ENCODE data around the gene UMOD.

UMOD gene

GRCh38 chr16:20302389-20302788 is 50.1 kb downstream of the UMOD start:
- DNase-seq (ENCODE audit: low read depth, low spot score): no peak

DNA sequence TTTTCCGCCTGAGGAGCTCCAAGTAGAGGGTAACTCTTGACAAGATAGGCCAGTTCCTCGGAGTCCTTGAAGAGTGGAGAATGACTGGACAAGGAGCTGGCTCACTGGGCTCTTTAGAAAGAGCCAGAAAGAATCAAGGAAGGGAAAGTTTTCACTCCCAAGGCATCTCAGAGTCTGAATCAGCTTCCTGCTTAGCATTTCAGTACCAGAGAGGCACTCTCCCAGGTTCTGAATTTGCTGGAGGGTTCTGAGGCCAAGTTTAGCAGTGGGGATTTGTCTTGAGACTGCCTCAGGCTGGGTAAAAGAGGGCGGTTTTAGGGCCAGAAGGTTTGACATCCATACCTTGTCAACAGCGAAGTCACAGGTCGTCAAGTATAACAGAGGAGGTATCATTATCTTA is 50.7 kb downstream of the UMOD start:
- DNase-seq (ENCODE audit: low read depth, low spot score): no peak

DNA sequence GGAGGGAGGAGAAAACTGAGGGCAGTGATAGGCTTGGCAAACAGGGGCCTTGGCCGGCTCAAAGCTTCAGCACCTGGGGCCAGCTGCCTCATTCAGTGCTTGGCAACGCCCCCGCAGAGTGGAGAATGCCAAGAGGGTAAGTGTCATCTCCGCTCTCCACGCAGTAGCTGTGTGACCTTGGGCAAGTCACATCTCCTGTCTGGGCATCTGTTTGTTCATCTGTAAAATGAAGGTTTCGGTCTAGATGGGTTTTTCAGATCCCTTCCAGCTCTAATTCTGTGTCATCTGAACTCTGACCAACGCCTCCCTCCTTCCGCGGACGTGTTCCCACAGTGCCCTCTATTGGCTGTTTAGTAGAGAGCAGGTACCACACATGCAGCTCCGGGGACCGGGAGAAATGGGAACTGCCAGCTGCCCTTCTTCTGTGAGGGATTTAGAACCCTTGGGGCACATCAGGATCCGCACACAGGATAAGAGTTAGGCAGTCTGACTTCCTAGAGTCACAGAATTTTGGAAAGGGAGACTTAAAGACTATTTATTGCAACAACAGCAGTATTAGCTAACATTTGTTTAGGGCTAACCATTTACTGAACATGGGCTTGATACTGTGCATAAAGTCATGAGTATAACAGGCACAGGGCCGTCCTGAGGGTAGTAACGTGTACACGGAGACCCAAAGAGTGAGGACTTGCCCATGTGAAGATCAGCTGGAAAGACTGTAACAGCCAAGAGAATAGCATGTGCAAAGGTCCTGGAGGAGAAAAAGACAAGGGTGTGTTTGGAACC is 52.0 kb downstream of the UMOD start:
- no peak for DNase-seq (ENCODE audit: low read depth, low spot score)

DNA sequence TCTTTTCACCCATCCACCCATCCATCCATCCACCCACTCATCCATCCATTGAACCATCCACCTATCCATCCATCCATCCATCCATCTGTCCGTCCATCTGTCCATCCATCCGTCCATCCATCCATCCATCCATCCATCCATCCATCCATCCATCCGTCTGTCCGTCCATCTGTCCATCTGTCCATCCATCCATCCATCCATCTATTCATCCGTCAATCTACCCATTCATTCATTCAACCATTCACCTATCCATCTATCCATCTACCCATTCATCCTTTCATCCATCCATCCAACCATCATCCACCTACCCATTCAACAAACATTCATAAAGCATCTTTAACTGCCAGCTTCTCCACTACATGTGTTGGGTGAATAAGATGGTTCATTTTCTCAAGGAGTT is 54.1 kb downstream of the UMOD start:
- no peak for DNase-seq (ENCODE audit: low read depth, low spot score)

GRCh38 chr16:20291208-20292206 is 61.0 kb downstream of the UMOD start:
- no peak for DNase-seq (ENCODE audit: low read depth, low spot score)

DNA sequence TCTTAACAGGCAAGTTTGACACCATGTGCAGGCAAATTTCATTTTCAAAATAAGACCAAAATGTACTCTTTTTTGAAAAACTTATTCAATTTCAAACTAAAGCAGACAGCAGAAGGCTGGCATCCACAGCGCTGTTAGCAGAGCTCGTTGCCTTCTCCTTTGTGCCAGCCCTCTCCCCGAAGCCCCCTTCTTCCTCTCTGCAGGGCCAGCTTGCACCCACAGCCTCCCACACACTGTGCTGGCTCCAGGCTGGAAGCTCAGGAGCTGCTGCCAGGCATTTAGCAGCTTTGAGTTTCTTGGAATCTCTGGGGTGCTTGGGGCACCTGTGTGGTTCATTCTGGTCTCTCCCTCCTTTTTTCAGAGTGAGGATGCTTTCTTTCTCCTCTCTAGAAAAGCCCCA is 62.9 kb downstream of the UMOD start:
- DNase-seq (ENCODE audit: low read depth, low spot score): no peak

DNA sequence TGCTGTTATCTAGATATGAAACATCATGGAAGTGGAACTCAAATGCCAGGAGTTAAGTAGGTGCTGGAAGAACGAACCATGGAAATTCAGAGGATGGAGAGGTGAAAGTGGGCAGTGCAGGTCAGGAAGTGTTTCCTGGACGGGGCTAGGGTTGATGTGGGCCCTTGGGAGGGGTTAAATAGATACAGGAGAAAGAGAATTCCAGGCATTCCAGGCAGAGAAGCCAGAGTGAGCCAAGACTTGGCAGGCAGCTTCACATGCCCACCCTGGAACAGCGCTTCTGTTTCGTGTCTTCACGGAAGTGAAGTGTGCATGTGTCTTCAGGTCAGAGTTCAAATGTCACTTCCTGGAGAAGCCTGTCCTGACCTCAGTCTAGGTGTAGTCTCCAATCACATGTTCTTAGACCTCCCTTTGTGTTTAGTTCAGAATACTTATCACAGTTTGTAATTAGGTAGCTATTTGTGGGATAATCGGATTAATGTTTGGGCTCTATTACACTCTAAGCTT is 66.5 kb downstream of the UMOD start:
- no peak for DNase-seq (ENCODE audit: low read depth, low spot score)

All from brain pericyte (primary cell).